HepG2 (cell line): Measurements from ENCODE around the gene EGLN2. TPM values are rescaled to one million over a fixed set of nuclear protein-coding genes. Genes with fewer than 3 reads are reported as not detected.

ENCODE experiments used
- ATAC-seq: fragments of 200-7000 bp; cut with Tn5 transposase; 3 replicates; pipeline ENCODE4 v1.9.1; 2020; ENCODE audit warnings: mild to moderate bottlenecking, moderate library complexity
- BruUV-seq: library from RNA; stranded (reverse); fragments of 400-500 nt; replicated peaks from 2 replicates; lab custom pipeline; 2021; lab: Mats Ljungman, UMichigan
- CTCF ChIA-PET: fragments of 300-600 bp; formaldehyde crosslinking; extraction: SDS; loops from one replicate; lab custom pipeline; 2021; ENCODE audit warnings: low total read pairs, inconsistent platforms, low intra/inter-chr PET ratio; lab: Yijun Ruan, JAX
- POLR2A ChIA-PET: fragments of 350-600 bp; sonication (Branson Sonifier 250); formaldehyde crosslinking; loops from one replicate; lab custom pipeline; 2020; ENCODE audit warnings: antibody characterized with exemption, inconsistent platforms; lab: Yijun Ruan, JAX
- DNase-seq: peaks from one replicate; pipeline ENCODE4 v3.0.0-alpha.2; 2015; ENCODE audit warnings: low spot score
- FAIRE-seq: peaks from 3 replicates; lab custom pipeline; 2011; peaks lifted over from hg19 to GRCh38; lab: Jason Lieb, UNC
- H2AFZ ChIP-seq: one replicate; pipeline ENCODE4 v1.6.1; 2011; ENCODE audit warnings: low read length, inconsistent platforms
- H3K27ac ChIP-seq: fragments of 300-600 bp; 3 replicates; pipeline ENCODE4 v1.8.0; 2011; ENCODE audit warnings: mixed run types, mild to moderate bottlenecking, mixed read lengths, low read length, inconsistent platforms; ENCODE audit not compliant: insufficient read depth; ENCODE audit errors: extremely low read length
- H3K27me3 ChIP-seq, 2 experiments: fragments of 200-600 bp in 1 of 2; 2 replicates in 1 of 2; 3 replicates in 1 of 2; pipeline versions ENCODE4 v1.6.0 to v1.8.0; 2011; ENCODE audit warnings: low read length in 2 of 2, mild to moderate bottlenecking in 2 of 2, moderate library complexity in 2 of 2, inconsistent platforms in 1 of 2; ENCODE audit not compliant: insufficient read depth in 2 of 2, control insufficient read depth in 1 of 2
- H3K36me3 ChIP-seq, 2 experiments: fragments of 200-600 bp in 1 of 2; replicated peaks in 1 of 2; 2 replicates in 1 of 2; 3 replicates in 1 of 2; pipeline versions ENCODE4 v1.5.1 to v1.8.0; 2011; ENCODE audit warnings: low read length in 2 of 2, inconsistent platforms in 1 of 2; ENCODE audit not compliant: insufficient read depth in 2 of 2, control insufficient read depth in 1 of 2
- H3K4me1 ChIP-seq: 2 replicates; pipeline ENCODE4 v1.5.1; 2012; ENCODE audit warnings: low read length, inconsistent platforms; ENCODE audit not compliant: insufficient read depth
- H3K4me2 ChIP-seq: 2 replicates; pipeline ENCODE4 v1.6.0; 2011; ENCODE audit warnings: low read depth, low read length, inconsistent platforms
- H3K4me3 ChIP-seq, 3 experiments: fragments of 200-600 bp in 1 of 3; sonication (generic), shearing (Covaris generic) in 1 of 3; replicated peaks in 1 of 3; 2 replicates each; pipeline ENCODE4 v1.5.1; 2011 to 2016; ENCODE audit warnings: low read length in 3 of 3, inconsistent platforms in 2 of 3, low read depth in 2 of 3, mild to moderate bottlenecking in 2 of 3, control low read depth in 1 of 3, mixed read lengths in 1 of 3; ENCODE audit not compliant: insufficient read depth in 1 of 3
- H3K79me2 ChIP-seq: one replicate; pipeline ENCODE4 v1.6.1; 2011; ENCODE audit warnings: low read length, inconsistent platforms; ENCODE audit not compliant: insufficient read depth
- H3K9ac ChIP-seq: 2 replicates; pipeline ENCODE4 v1.6.0; 2011; ENCODE audit warnings: mild to moderate bottlenecking, low read depth, low read length, inconsistent platforms; ENCODE audit not compliant: insufficient read depth
- H3K9me3 ChIP-seq: 2 replicates; pipeline ENCODE4 v1.5.1; 2012; ENCODE audit warnings: mild to moderate bottlenecking, low read length
- H4K20me1 ChIP-seq: 2 replicates; pipeline ENCODE4 v1.6.0; 2011; ENCODE audit warnings: inconsistent platforms, mild to moderate bottlenecking, low read length, moderate library complexity; ENCODE audit not compliant: insufficient read depth
- ADNP ChIP-seq: sonication (generic); formaldehyde crosslinking; IDR thresholded peaks from 2 replicates; pipeline ENCODE4 v1.4.0; 2020; ENCODE audit warnings: missing genetic modification reagents
- ELF3 ChIP-seq: IDR thresholded peaks from 2 replicates; pipeline ENCODE4 v1.6.1; 2016; ENCODE audit warnings: missing genetic modification reagents, missing compliant biosample characterization
- HMG20A ChIP-seq: IDR thresholded peaks from 2 replicates; pipeline ENCODE4 v1.6.1; 2016; ENCODE audit warnings: borderline replicate concordance
- ISL2 ChIP-seq: sonication (generic); formaldehyde crosslinking; IDR thresholded peaks from 2 replicates; pipeline ENCODE4 v1.5.0; 2020; ENCODE audit warnings: missing genetic modification reagents
- MLLT10 ChIP-seq: sonication (generic); formaldehyde crosslinking; IDR thresholded peaks from 2 replicates; pipeline ENCODE4 v1.4.0; 2020; ENCODE audit warnings: missing genetic modification reagents
- NFIC ChIP-seq: IDR thresholded peaks from 2 replicates; pipeline ENCODE4 v1.6.1; 2012; ENCODE audit warnings: mild to moderate bottlenecking, low read length, inconsistent platforms
- POLR2A ChIP-seq, 2 experiments: IDR thresholded peaks; 2 replicates each; pipeline ENCODE4 v1.6.1; 2011; ENCODE audit warnings: low read depth in 2 of 2, low read length in 2 of 2, mild to moderate bottlenecking in 1 of 2, moderate library complexity in 1 of 2; ENCODE audit not compliant: insufficient read depth in 1 of 2
- RELA ChIP-seq: sonication (generic); formaldehyde crosslinking; IDR thresholded peaks from 2 replicates; pipeline ENCODE4 v1.4.0; 2020; ENCODE audit warnings: missing genetic modification reagents
- TAF15 ChIP-seq: fragments of 200-400 bp; formaldehyde crosslinking; IDR thresholded peaks from one replicate; pipeline ENCODE4 v1.6.1; 2018; ENCODE audit warnings: mild to moderate bottlenecking, low read depth, low read length; ENCODE audit not compliant: poor library complexity, severe bottlenecking
- ZFP37 ChIP-seq: sonication (generic); formaldehyde crosslinking; IDR thresholded peaks from 2 replicates; pipeline ENCODE4 v1.4.0; 2020; ENCODE audit warnings: missing genetic modification reagents, borderline replicate concordance
- ZNF101 ChIP-seq: sonication (generic); formaldehyde crosslinking; IDR thresholded peaks from 2 replicates; pipeline ENCODE4 v1.4.0; 2020; ENCODE audit warnings: mild to moderate bottlenecking, low read depth, missing genetic modification reagents, borderline replicate concordance
- ZNF20 ChIP-seq: sonication (generic); formaldehyde crosslinking; IDR thresholded peaks from 2 replicates; pipeline ENCODE4 v1.4.0; 2020; ENCODE audit warnings: mild to moderate bottlenecking, moderate library complexity, missing genetic modification reagents
- ZNF24 ChIP-seq: fragments of 450-650 bp; IDR thresholded peaks from 2 replicates; pipeline ENCODE4 v1.6.1; 2017; ENCODE audit warnings: antibody characterized with exemption, mild to moderate bottlenecking
- ZNF296 ChIP-seq: sonication (generic); formaldehyde crosslinking; conservative IDR thresholded peaks from 2 replicates; pipeline ENCODE4 v1.5.0; 2020; ENCODE audit warnings: mild to moderate bottlenecking, missing genetic modification reagents
- ZNF678 ChIP-seq: sonication (generic); formaldehyde crosslinking; IDR thresholded peaks from 2 replicates; pipeline ENCODE4 v1.4.0; 2020; ENCODE audit warnings: mild to moderate bottlenecking, missing genetic modification reagents
- ZSCAN25 ChIP-seq: sonication (generic); formaldehyde crosslinking; IDR thresholded peaks from 2 replicates; pipeline ENCODE4 v1.8.0; 2022; ENCODE audit warnings: mild to moderate bottlenecking, missing genetic modification reagents
- WGBS: methylation state at CpG from one replicate; pipeline ENCODE4 v1.1.6; 2017; ENCODE audit warnings: low lambda C conversion rate; 5-methylcytosine and 5-hydroxymethylcytosine counted together
- in situ Hi-C: cut with HindIII; loops from 2 replicates; pipeline ENCODE4 v1.10.0; 2017; ENCODE audit warnings: low pct_unique_long_range_greater_than_20kb; ENCODE audit not compliant: extremely low pct_ligation_motif_present
- intact Hi-C: fragments of 100-400 bp; cut with micrococcal nuclease; formaldehyde crosslinking; loops from one replicate; pipeline ENCODE4 v1.10.0; 2022; ENCODE audit not compliant: unreplicated experiment
- polyA plus RNA-seq, 8 experiments: library from polyadenylated mRNA; depleted of rRNA in 3 of 8; stranded (reverse) in 7 of 8; unstranded in 1 of 8; fragments of >200 nt; fragmentation: Illumina TruSeq in 4 of 8; extraction: Trizol in 4 of 8; gene quantifications; 2 replicates each; pipeline versions ENCODE4 v1.2.1 to v1.2.3, GENCODE V29; 2011 to 2016; ENCODE audit warnings: low read depth in 4 of 8, missing spikeins in 1 of 8, mixed read lengths in 1 of 8; ENCODE audit not compliant: insufficient read depth in 1 of 8
- total RNA-seq, 5 experiments: library from RNA; depleted of rRNA; stranded (reverse); fragments of >200 nt; fragmentation: Illumina TruSeq; extraction: Trizol; gene quantifications; 2 replicates each; pipeline ENCODE4 v1.2.3, GENCODE V29; 2016; ENCODE audit warnings: low read depth in 1 of 5
- TF ChIP-seq, protein P1 (sequence below): sonication (generic); formaldehyde crosslinking; IDR thresholded peaks from 2 replicates; pipeline ENCODE4 v1.5.0; 2020; ENCODE audit warnings: mild to moderate bottlenecking, low read depth, missing genetic modification reagents, borderline replicate concordance
- TF ChIP-seq, protein P2 (sequence below): IDR thresholded peaks from 2 replicates; pipeline ENCODE4 v1.6.1; 2016; ENCODE audit warnings: control low read depth
- TF ChIP-seq, protein P3 (sequence below): sonication (generic); formaldehyde crosslinking; conservative IDR thresholded peaks from 2 replicates; pipeline ENCODE4 v1.8.1; 2023; ENCODE audit warnings: missing genetic modification reagents
- TF ChIP-seq, protein P4 (sequence below): sonication (generic); formaldehyde crosslinking; IDR thresholded peaks from 2 replicates; pipeline ENCODE4 v1.4.0; 2020; ENCODE audit warnings: missing genetic modification reagents

The EGLN2 gene
- total and polyA plus RNA-seq, 2 of the 13 experiments (the other 11 are each of a cell fraction or from before 2014, with no cell fraction given): 16.5 to 40.8 TPM

DNA sequence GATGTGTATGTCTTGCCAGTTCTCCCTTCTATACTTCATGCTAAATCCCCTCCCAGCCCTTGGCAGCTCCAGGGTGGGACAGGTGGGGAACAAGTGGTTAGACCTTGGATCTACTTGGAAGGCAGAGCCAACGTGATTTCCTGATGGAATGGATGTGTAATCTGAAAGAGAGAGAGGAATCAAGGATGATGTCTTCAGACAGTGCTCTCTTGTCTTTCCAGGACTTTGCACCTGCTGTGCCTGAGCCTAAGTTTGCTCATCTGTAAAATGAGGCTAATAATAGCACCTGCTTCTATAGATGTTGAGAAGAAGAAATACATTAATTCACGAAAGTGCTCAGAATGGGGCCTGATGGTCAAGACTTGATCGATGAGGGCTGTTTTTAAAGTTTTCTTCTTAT lies 7.0 kb upstream of the EGLN2 start:
- FAIRE-seq: no peak
- no peak overlapping the region for H3K27ac ChIP-seq
- H3K4me3 ChIP-seq: no peak overlapping the region
- no peaks in the 10 kb centered on the region for H4K20me1 ChIP-seq
- 22% methylated on average over 3 of the region's 3 CpGs for WGBS
- ATAC-seq: no peak
- TF ChIP-seq ZNF678 (no peak), ISL2 (no peak), MLLT10 (no peak), HMG20A (CRISPR knock-in tag) (no peak), ADNP (CRISPR knock-in tag) (no peak), ZFP37 (CRISPR knock-in tag) (no peak), POLR2A (IDR thresholded peaks at IDR 0.05; ENCODE audit: insufficient read depth in 1 of 2, low read depth in 2 of 2, low read length in 2 of 2) (no peak), ELF3 (CRISPR knock-in tag) (no peak), ZNF296 (CRISPR knock-in tag) (no peak), TAF15 (no peak), NFIC (no peak), RELA (CRISPR knock-in tag) (no peak), ZNF24 (no peak), ZNF101 (no peak), ZNF20 (no peak), ZSCAN25 (CRISPR knock-in tag) (no peak)
- TF ChIP-seq, protein P1, sequence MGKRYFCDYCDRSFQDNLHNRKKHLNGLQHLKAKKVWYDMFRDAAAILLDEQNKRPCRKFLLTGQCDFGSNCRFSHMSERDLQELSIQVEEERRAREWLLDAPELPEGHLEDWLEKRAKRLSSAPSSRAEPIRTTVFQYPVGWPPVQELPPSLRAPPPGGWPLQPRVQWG: no peak
- TF ChIP-seq, protein P2, sequence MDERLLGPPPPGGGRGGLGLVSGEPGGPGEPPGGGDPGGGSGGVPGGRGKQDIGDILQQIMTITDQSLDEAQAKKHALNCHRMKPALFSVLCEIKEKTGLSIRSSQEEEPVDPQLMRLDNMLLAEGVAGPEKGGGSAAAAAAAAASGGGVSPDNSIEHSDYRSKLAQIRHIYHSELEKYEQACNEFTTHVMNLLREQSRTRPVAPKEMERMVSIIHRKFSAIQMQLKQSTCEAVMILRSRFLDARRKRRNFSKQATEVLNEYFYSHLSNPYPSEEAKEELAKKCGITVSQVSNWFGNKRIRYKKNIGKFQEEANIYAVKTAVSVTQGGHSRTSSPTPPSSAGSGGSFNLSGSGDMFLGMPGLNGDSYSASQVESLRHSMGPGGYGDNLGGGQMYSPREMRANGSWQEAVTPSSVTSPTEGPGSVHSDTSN (CRISPR knock-in tag): no peak
- TF ChIP-seq, protein P3, sequence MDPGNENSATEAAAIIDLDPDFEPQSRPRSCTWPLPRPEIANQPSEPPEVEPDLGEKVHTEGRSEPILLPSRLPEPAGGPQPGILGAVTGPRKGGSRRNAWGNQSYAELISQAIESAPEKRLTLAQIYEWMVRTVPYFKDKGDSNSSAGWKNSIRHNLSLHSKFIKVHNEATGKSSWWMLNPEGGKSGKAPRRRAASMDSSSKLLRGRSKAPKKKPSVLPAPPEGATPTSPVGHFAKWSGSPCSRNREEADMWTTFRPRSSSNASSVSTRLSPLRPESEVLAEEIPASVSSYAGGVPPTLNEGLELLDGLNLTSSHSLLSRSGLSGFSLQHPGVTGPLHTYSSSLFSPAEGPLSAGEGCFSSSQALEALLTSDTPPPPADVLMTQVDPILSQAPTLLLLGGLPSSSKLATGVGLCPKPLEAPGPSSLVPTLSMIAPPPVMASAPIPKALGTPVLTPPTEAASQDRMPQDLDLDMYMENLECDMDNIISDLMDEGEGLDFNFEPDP: no peak
- TF ChIP-seq, protein P4, sequence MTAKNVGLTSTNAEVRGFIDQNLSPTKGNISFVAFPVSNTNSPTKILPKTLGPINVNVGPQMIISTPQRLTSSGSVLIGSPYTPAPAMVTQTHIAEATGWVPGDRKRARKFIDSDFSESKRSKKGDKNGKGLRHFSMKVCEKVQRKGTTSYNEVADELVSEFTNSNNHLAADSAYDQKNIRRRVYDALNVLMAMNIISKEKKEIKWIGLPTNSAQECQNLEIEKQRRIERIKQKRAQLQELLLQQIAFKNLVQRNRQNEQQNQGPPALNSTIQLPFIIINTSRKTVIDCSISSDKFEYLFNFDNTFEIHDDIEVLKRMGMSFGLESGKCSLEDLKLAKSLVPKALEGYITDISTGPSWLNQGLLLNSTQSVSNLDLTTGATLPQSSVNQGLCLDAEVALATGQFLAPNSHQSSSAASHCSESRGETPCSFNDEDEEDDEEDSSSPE: no peak
- ChIA-PET CTCF (no interaction called here), POLR2A (interaction anchor here (1.8 kb wide), 1 partner anchor 14 kb away, joined by 8 read pairs; the partner anchor contains the start of gene RAB4B)
- H3K9me3 ChIP-seq: no peaks in the 10 kb centered on the region
- intact Hi-C loops (no loop called here), in situ Hi-C loops (no loop called here)
- H3K36me3 ChIP-seq: no peaks in the 10 kb centered on the region
- H3K27me3 ChIP-seq: no peaks in the 10 kb centered on the region
- H3K79me2 ChIP-seq: no peaks in the 10 kb centered on the region
- DNase-seq: no peak
- H3K4me1 ChIP-seq: peaks cover 34% of the 10 kb centered on the region
- no TSS peak for BruUV-seq
- peak overlapping the region; percentile 47 for H3K4me2 ChIP-seq
- H2AFZ ChIP-seq: no peak overlapping the region
- no peak overlapping the region for H3K9ac ChIP-seq
